ENCODE measurements around the gene KCNE1.
"Not testable (repeated sequence)": the region's sequence is repeated elsewhere in the genome, so short reads cannot be mapped to it uniquely, and the experiment has no call there.

KCNE1 gene

GRCh38 chr21:34511181-34511580 is 829 bp downstream of the KCNE1 start:
- DNase-seq (ENCODE audit: low read depth) = no peak

- peak; percentile 79 for DNase-seq (ENCODE audit: low read depth)
Measured at GRCh38 chr21:34510148-34511142, 1.6 kb downstream of the KCNE1 start.

GRCh38 chr21:34509151-34509550 is 2.9 kb downstream of the KCNE1 start:
- no peak for DNase-seq (ENCODE audit: low read depth)

- no peak for DNase-seq (ENCODE audit: low read depth)
Measured at GRCh38 chr21:34504595-34504994, 7.4 kb downstream of the KCNE1 start.

GRCh38 chr21:34502480-34503106 is 9.4 kb downstream of the KCNE1 start:
- no peak for DNase-seq (ENCODE audit: low read depth)

- DNase-seq (ENCODE audit: low read depth) = no peak
Measured at GRCh38 chr21:34501716-34502115, 10.3 kb downstream of the KCNE1 start.

GRCh38 chr21:34500191-34500590 is 11.8 kb downstream of the KCNE1 start:
- no peak for DNase-seq (ENCODE audit: low read depth)

GRCh38 chr21:34499116-34499515 is 12.9 kb downstream of the KCNE1 start:
- DNase-seq (ENCODE audit: low read depth) = no peak

- DNase-seq (ENCODE audit: low read depth) = no peak
Measured at GRCh38 chr21:34498623-34499022, 13.4 kb downstream of the KCNE1 start.

- not testable (repeated sequence) for DNase-seq (ENCODE audit: low read depth)
Measured at GRCh38 chr21:34483854-34484253, 28.2 kb downstream of the KCNE1 start.

GRCh38 chr21:34483435-34483834 is 28.6 kb downstream of the KCNE1 start:
- not testable (repeated sequence) for DNase-seq (ENCODE audit: low read depth)

GRCh38 chr21:34467333-34467732 is 44.7 kb downstream of the KCNE1 start:
- DNase-seq (ENCODE audit: low read depth) = not testable (repeated sequence)

GRCh38 chr21:34459426-34459825 is 52.6 kb downstream of the KCNE1 start:
- not testable (repeated sequence) for DNase-seq (ENCODE audit: low read depth)

- not testable (repeated sequence) for DNase-seq (ENCODE audit: low read depth)
Measured at GRCh38 chr21:34458266-34458665, 53.7 kb downstream of the KCNE1 start.

GRCh38 chr21:34456180-34456579 is 55.8 kb downstream of the KCNE1 start:
- DNase-seq (ENCODE audit: low read depth) = not testable (repeated sequence)

GRCh38 chr21:34455628-34456027 is 56.4 kb downstream of the KCNE1 start:
- DNase-seq (ENCODE audit: low read depth) = not testable (repeated sequence)

- not testable (repeated sequence) for DNase-seq (ENCODE audit: low read depth)
Measured at GRCh38 chr21:34447018-34447417, 65.0 kb downstream of the KCNE1 start.

GRCh38 chr21:34443486-34443885 is 68.5 kb downstream of the KCNE1 start:
- DNase-seq (ENCODE audit: low read depth) = not testable (repeated sequence)

- DNase-seq (ENCODE audit: low read depth) = not testable (repeated sequence)
Measured at GRCh38 chr21:34429710-34430109, 82.3 kb downstream of the KCNE1 start.

GRCh38 chr21:34428441-34428840 is 83.6 kb downstream of the KCNE1 start:
- DNase-seq (ENCODE audit: low read depth) = not testable (repeated sequence)

- not testable (repeated sequence) for DNase-seq (ENCODE audit: low read depth)
Measured at GRCh38 chr21:34427339-34427738, 84.7 kb downstream of the KCNE1 start.

- DNase-seq (ENCODE audit: low read depth) = not testable (repeated sequence)
Measured at GRCh38 chr21:34423805-34424204, 88.2 kb downstream of the KCNE1 start, which contains the start of gene SMIM34. SMIM34 (minus strand) TSS chr21:34423951; CDS start chr21:34423839, 112 bp downstream.

Data from EH (cell line).